Measurements from ENCODE around the gene OPCML. TPM values are rescaled to one million over a fixed set of nuclear protein-coding genes. Genes with fewer than 3 reads are reported as not detected.
A peak's percentile ranks its signal among the peaks of the same experiment; 100 is the strongest.

The OPCML gene
- total RNA-seq, 1 donor from 2014 or later = under 0.01 TPM

GRCh38 chr11:133014337-133014736 lies 518.0 kb downstream of the OPCML start:
- H3K27me3 ChIP-seq (ENCODE audit: control insufficient read depth in 3 of 3, insufficient read depth in 3 of 3, low read length in 3 of 3) = peaks cover 0 to 8% (median 2%) of the 10 kb centered on the region in 3 donors
- no peaks in the 10 kb centered on the region for H3K36me3 ChIP-seq (ENCODE audit: control insufficient read depth in 3 of 3, insufficient read depth in 3 of 3, low read length in 3 of 3)
- no peak overlapping the region for H3K4me3 ChIP-seq (ENCODE audit: low read length in 3 of 3)
- H3K9ac ChIP-seq (ENCODE audit: low read depth in 1 of 3, low read length in 3 of 3) = no peak overlapping the region
- H3K9me3 ChIP-seq (ENCODE audit: control insufficient read depth in 3 of 3, low read length in 3 of 3) = no peaks in the 10 kb centered on the region
- H3K4me1 ChIP-seq (ENCODE audit: control insufficient read depth in 3 of 3, insufficient read depth in 3 of 3, low read length in 3 of 3) = no peaks in the 10 kb centered on the region
- no peak overlapping the region for H3K27ac ChIP-seq (ENCODE audit: low read depth, low read length)

GRCh38 chr11:133012803-133013202 lies 519.5 kb downstream of the OPCML start:
- Histone ChIP-seq H3K9me3 (ENCODE audit: control insufficient read depth in 3 of 3, low read length in 3 of 3) (no peaks in the 10 kb centered on the region), H3K27me3 (ENCODE audit: control insufficient read depth in 3 of 3, insufficient read depth in 3 of 3, low read length in 3 of 3) (peaks cover 0 to 8% (median 2%) of the 10 kb centered on the region in 3 donors), H3K36me3 (ENCODE audit: control insufficient read depth in 3 of 3, insufficient read depth in 3 of 3, low read length in 3 of 3) (no peaks in the 10 kb centered on the region), H3K4me3 (ENCODE audit: low read length in 3 of 3) (no peak overlapping the region), H3K9ac (ENCODE audit: low read depth in 1 of 3, low read length in 3 of 3) (no peak overlapping the region), H3K27ac (ENCODE audit: low read depth, low read length) (no peak overlapping the region), H3K4me1 (ENCODE audit: control insufficient read depth in 3 of 3, insufficient read depth in 3 of 3, low read length in 3 of 3) (no peaks in the 10 kb centered on the region)

- Histone ChIP-seq H3K9me3 (ENCODE audit: control insufficient read depth in 3 of 3, low read length in 3 of 3) (no peaks in the 10 kb centered on the region), H3K27ac (ENCODE audit: low read depth, low read length) (no peak overlapping the region), H3K4me1 (ENCODE audit: control insufficient read depth in 3 of 3, insufficient read depth in 3 of 3, low read length in 3 of 3) (no peaks in the 10 kb centered on the region), H3K9ac (ENCODE audit: low read depth in 1 of 3, low read length in 3 of 3) (no peak overlapping the region), H3K4me3 (ENCODE audit: low read length in 3 of 3) (no peak overlapping the region), H3K27me3 (ENCODE audit: control insufficient read depth in 3 of 3, insufficient read depth in 3 of 3, low read length in 3 of 3) (peaks cover 0 to 8% (median 2%) of the 10 kb centered on the region in 3 donors), H3K36me3 (ENCODE audit: control insufficient read depth in 3 of 3, insufficient read depth in 3 of 3, low read length in 3 of 3) (no peaks in the 10 kb centered on the region)
These were observed 520.7 kb downstream of the OPCML start for GRCh38 chr11:133011604-133012003.

GRCh38 chr11:133007027-133007584 lies 525.2 kb downstream of the OPCML start:
- Histone ChIP-seq H3K27ac (ENCODE audit: low read depth, low read length) (no peak overlapping the region), H3K36me3 (ENCODE audit: control insufficient read depth in 3 of 3, insufficient read depth in 3 of 3, low read length in 3 of 3) (no peaks in the 10 kb centered on the region), H3K4me3 (ENCODE audit: low read length in 3 of 3) (no peak overlapping the region), H3K9ac (ENCODE audit: low read depth in 1 of 3, low read length in 3 of 3) (no peak overlapping the region), H3K27me3 (ENCODE audit: control insufficient read depth in 3 of 3, insufficient read depth in 3 of 3, low read length in 3 of 3) (peaks cover 0 to 4% (median 2%) of the 10 kb centered on the region in 3 donors), H3K9me3 (ENCODE audit: control insufficient read depth in 3 of 3, low read length in 3 of 3) (peaks cover 0 to 3% (median 0%) of the 10 kb centered on the region in 3 donors), H3K4me1 (ENCODE audit: control insufficient read depth in 3 of 3, insufficient read depth in 3 of 3, low read length in 3 of 3) (no peaks in the 10 kb centered on the region)

GRCh38 chr11:133004369-133004768 lies 527.9 kb downstream of the OPCML start:
- Histone ChIP-seq H3K4me3 (ENCODE audit: low read length in 3 of 3) (no peak overlapping the region), H3K4me1 (ENCODE audit: control insufficient read depth in 3 of 3, insufficient read depth in 3 of 3, low read length in 3 of 3) (no peaks in the 10 kb centered on the region), H3K27me3 (ENCODE audit: control insufficient read depth in 3 of 3, insufficient read depth in 3 of 3, low read length in 3 of 3) (peaks cover 0 to under 1% (median 0%) of the 10 kb centered on the region in 3 donors), H3K9ac (ENCODE audit: low read depth in 1 of 3, low read length in 3 of 3) (no peak overlapping the region), H3K27ac (ENCODE audit: low read depth, low read length) (no peak overlapping the region), H3K9me3 (ENCODE audit: control insufficient read depth in 3 of 3, low read length in 3 of 3) (peaks cover 0 to 3% (median 0%) of the 10 kb centered on the region in 3 donors), H3K36me3 (ENCODE audit: control insufficient read depth in 3 of 3, insufficient read depth in 3 of 3, low read length in 3 of 3) (no peaks in the 10 kb centered on the region)

GRCh38 chr11:132999516-132999915 lies 532.8 kb downstream of the OPCML start:
- Histone ChIP-seq H3K9ac (ENCODE audit: low read depth in 1 of 3, low read length in 3 of 3) (no peak overlapping the region), H3K4me1 (ENCODE audit: control insufficient read depth in 3 of 3, insufficient read depth in 3 of 3, low read length in 3 of 3) (no peaks in the 10 kb centered on the region), H3K9me3 (ENCODE audit: control insufficient read depth in 3 of 3, low read length in 3 of 3) (no peaks in the 10 kb centered on the region), H3K27me3 (ENCODE audit: control insufficient read depth in 3 of 3, insufficient read depth in 3 of 3, low read length in 3 of 3) (peaks cover 5 to 9% (median 6%) of the 10 kb centered on the region in 3 donors), H3K27ac (ENCODE audit: low read depth, low read length) (no peak overlapping the region), H3K4me3 (ENCODE audit: low read length in 3 of 3) (no peak overlapping the region), H3K36me3 (ENCODE audit: control insufficient read depth in 3 of 3, insufficient read depth in 3 of 3, low read length in 3 of 3) (no peaks in the 10 kb centered on the region)

- Histone ChIP-seq H3K9ac (ENCODE audit: low read depth in 1 of 3, low read length in 3 of 3) (no peak overlapping the region), H3K4me1 (ENCODE audit: control insufficient read depth in 3 of 3, insufficient read depth in 3 of 3, low read length in 3 of 3) (no peaks in the 10 kb centered on the region), H3K4me3 (ENCODE audit: low read length in 3 of 3) (no peak overlapping the region), H3K36me3 (ENCODE audit: control insufficient read depth in 3 of 3, insufficient read depth in 3 of 3, low read length in 3 of 3) (no peaks in the 10 kb centered on the region), H3K9me3 (ENCODE audit: control insufficient read depth in 3 of 3, low read length in 3 of 3) (no peaks in the 10 kb centered on the region), H3K27ac (ENCODE audit: low read depth, low read length) (no peak overlapping the region), H3K27me3 (ENCODE audit: control insufficient read depth in 3 of 3, insufficient read depth in 3 of 3, low read length in 3 of 3) (peaks cover 9 to 14% (median 10%) of the 10 kb centered on the region in 3 donors)
These were observed 533.3 kb downstream of the OPCML start for GRCh38 chr11:132999031-132999430.

GRCh38 chr11:132997396-132997795 lies 534.9 kb downstream of the OPCML start:
- H3K4me1 ChIP-seq (ENCODE audit: control insufficient read depth in 3 of 3, insufficient read depth in 3 of 3, low read length in 3 of 3) = no peaks in the 10 kb centered on the region
- no peaks in the 10 kb centered on the region for H3K9me3 ChIP-seq (ENCODE audit: control insufficient read depth in 3 of 3, low read length in 3 of 3)
- no peaks in the 10 kb centered on the region for H3K36me3 ChIP-seq (ENCODE audit: control insufficient read depth in 3 of 3, insufficient read depth in 3 of 3, low read length in 3 of 3)
- no peak overlapping the region for H3K9ac ChIP-seq (ENCODE audit: low read depth in 1 of 3, low read length in 3 of 3)
- H3K4me3 ChIP-seq (ENCODE audit: low read length in 3 of 3) = no peak overlapping the region
- H3K27me3 ChIP-seq (ENCODE audit: control insufficient read depth in 3 of 3, insufficient read depth in 3 of 3, low read length in 3 of 3) = peaks cover 14 to 29% (median 23%) of the 10 kb centered on the region in 3 donors
- H3K27ac ChIP-seq (ENCODE audit: low read depth, low read length) = no peak overlapping the region

GRCh38 chr11:132994966-132995365 lies 537.3 kb downstream of the OPCML start:
- Histone ChIP-seq H3K27me3 (ENCODE audit: control insufficient read depth in 3 of 3, insufficient read depth in 3 of 3, low read length in 3 of 3) (peaks cover 18 to 29% (median 23%) of the 10 kb centered on the region in 3 donors), H3K36me3 (ENCODE audit: control insufficient read depth in 3 of 3, insufficient read depth in 3 of 3, low read length in 3 of 3) (no peaks in the 10 kb centered on the region), H3K9me3 (ENCODE audit: control insufficient read depth in 3 of 3, low read length in 3 of 3) (no peaks in the 10 kb centered on the region), H3K4me1 (ENCODE audit: control insufficient read depth in 3 of 3, insufficient read depth in 3 of 3, low read length in 3 of 3) (no peaks in the 10 kb centered on the region), H3K4me3 (ENCODE audit: low read length in 3 of 3) (no peak overlapping the region), H3K27ac (ENCODE audit: low read depth, low read length) (no peak overlapping the region), H3K9ac (ENCODE audit: low read depth in 1 of 3, low read length in 3 of 3) (no peak overlapping the region)

GRCh38 chr11:132993991-132994502 lies 538.3 kb downstream of the OPCML start:
- Histone ChIP-seq H3K36me3 (ENCODE audit: control insufficient read depth in 3 of 3, insufficient read depth in 3 of 3, low read length in 3 of 3) (no peaks in the 10 kb centered on the region), H3K9ac (ENCODE audit: low read depth in 1 of 3, low read length in 3 of 3) (no peak overlapping the region), H3K27me3 (ENCODE audit: control insufficient read depth in 3 of 3, insufficient read depth in 3 of 3, low read length in 3 of 3) (peaks cover 20 to 29% (median 23%) of the 10 kb centered on the region in 3 donors), H3K27ac (ENCODE audit: low read depth, low read length) (no peak overlapping the region), H3K4me1 (ENCODE audit: control insufficient read depth in 3 of 3, insufficient read depth in 3 of 3, low read length in 3 of 3) (no peaks in the 10 kb centered on the region), H3K4me3 (ENCODE audit: low read length in 3 of 3) (peak overlapping the region in 1 of 3 donors; percentile 14), H3K9me3 (ENCODE audit: control insufficient read depth in 3 of 3, low read length in 3 of 3) (no peaks in the 10 kb centered on the region)

Measured in skeletal muscle tissue (tissue), 4 donors.